ENCODE results near the gene ZNF48.

ZNF48 gene

GRCh38 chr16:30401768-30402425, 6.7 kb downstream of the ZNF48 start:
- H3K4me3 Mint-ChIP-seq, result peak overlapping the region; percentile 88
- peaks cover 12% of the 10 kb centered on the region for H3K36me3 Mint-ChIP-seq
- no peaks in the 10 kb centered on the region for H3K27me3 Mint-ChIP-seq
- ATAC-seq, result no peak
- peak overlapping the region; percentile 86 for H3K27ac Mint-ChIP-seq
- H3K9me3 Mint-ChIP-seq, result no peaks in the 10 kb centered on the region
- peaks cover 49% of the 10 kb centered on the region for H3K4me1 Mint-ChIP-seq

GRCh38 chr16:30406795-30407101, 11.5 kb downstream of the ZNF48 start:
- H3K27me3 Mint-ChIP-seq, result no peaks in the 10 kb centered on the region
- peak overlapping the region; percentile 82 for H3K27ac Mint-ChIP-seq
- H3K4me1 Mint-ChIP-seq, result peaks cover 44% of the 10 kb centered on the region
- peaks cover under 1% of the 10 kb centered on the region for H3K36me3 Mint-ChIP-seq
- no peaks in the 10 kb centered on the region for H3K9me3 Mint-ChIP-seq
- H3K4me3 Mint-ChIP-seq, result peak overlapping the region; percentile 97
- peak; percentile 49 for ATAC-seq

GRCh38 chr16:30407102-30407803, 12.0 kb downstream of the ZNF48 start, which contains the start of gene ZNF771:
TSS of gene ZNF771 (plus strand) at chr16:30407606. CDS start at chr16:30408054, 448 bp downstream.
- Mint-ChIP-seq H3K27me3 (no peaks in the 10 kb centered on the region), H3K36me3 (peaks cover 6% of the 10 kb centered on the region), H3K27ac (peak within 1 kb of the TSS; percentile 82), H3K4me1 (peaks cover 47% of the 10 kb centered on the region), H3K9me3 (no peaks in the 10 kb centered on the region), H3K4me3 (peak within 1 kb of the TSS; percentile 97)
- peak; percentile 96 for ATAC-seq

GRCh38 chr16:30407804-30408534, 12.7 kb downstream of the ZNF48 start:
- H3K4me1 Mint-ChIP-seq, result peaks cover 47% of the 10 kb centered on the region
- no peak for ATAC-seq
- H3K27ac Mint-ChIP-seq, result peak overlapping the region; percentile 82
- peak overlapping the region; percentile 97 for H3K4me3 Mint-ChIP-seq
- H3K36me3 Mint-ChIP-seq, result peaks cover 8% of the 10 kb centered on the region
- H3K27me3 Mint-ChIP-seq, result no peaks in the 10 kb centered on the region
- H3K9me3 Mint-ChIP-seq, result no peaks in the 10 kb centered on the region

GRCh38 chr16:30409125-30410060, 14.2 kb downstream of the ZNF48 start:
- Mint-ChIP-seq H3K27ac (peak overlapping the region; percentile 82), H3K4me1 (peaks cover 42% of the 10 kb centered on the region), H3K4me3 (peak overlapping the region; percentile 47), H3K27me3 (no peaks in the 10 kb centered on the region), H3K9me3 (no peaks in the 10 kb centered on the region), H3K36me3 (peaks cover 15% of the 10 kb centered on the region)
- ATAC-seq, result peak; percentile 78

- Mint-ChIP-seq H3K9me3 (no peaks in the 10 kb centered on the region), H3K4me3 (no peak overlapping the region), H3K27me3 (no peaks in the 10 kb centered on the region), H3K4me1 (peaks cover 43% of the 10 kb centered on the region), H3K27ac (no peak overlapping the region), H3K36me3 (peaks cover 15% of the 10 kb centered on the region)
- ATAC-seq, result no peak
These were observed 18.0 kb downstream of the ZNF48 start for GRCh38 chr16:30413112-30413806.

- peaks cover 42% of the 10 kb centered on the region for H3K4me1 Mint-ChIP-seq
- peaks cover 15% of the 10 kb centered on the region for H3K36me3 Mint-ChIP-seq
- no peaks in the 10 kb centered on the region for H3K9me3 Mint-ChIP-seq
- H3K27me3 Mint-ChIP-seq, result no peaks in the 10 kb centered on the region
- no peak overlapping the region for H3K4me3 Mint-ChIP-seq
- no peak overlapping the region for H3K27ac Mint-ChIP-seq
- ATAC-seq, result no peak
These were observed 18.9 kb downstream of the ZNF48 start for GRCh38 chr16:30414159-30414558.

- H3K9me3 Mint-ChIP-seq, result no peaks in the 10 kb centered on the region
- no peak for ATAC-seq
- no peaks in the 10 kb centered on the region for H3K27me3 Mint-ChIP-seq
- H3K4me3 Mint-ChIP-seq, result no peak overlapping the region
- H3K27ac Mint-ChIP-seq, result peak overlapping the region; percentile 10
- H3K36me3 Mint-ChIP-seq, result peaks cover 27% of the 10 kb centered on the region
- peaks cover 29% of the 10 kb centered on the region for H3K4me1 Mint-ChIP-seq
These were observed 20.9 kb downstream of the ZNF48 start for GRCh38 chr16:30416047-30416603.

- Mint-ChIP-seq H3K27ac (peak overlapping the region; percentile 70), H3K4me1 (peaks cover 28% of the 10 kb centered on the region), H3K27me3 (no peaks in the 10 kb centered on the region), H3K36me3 (peaks cover 32% of the 10 kb centered on the region), H3K4me3 (peak overlapping the region; percentile 26), H3K9me3 (no peaks in the 10 kb centered on the region)
- ATAC-seq, result no peak
These were observed 21.7 kb downstream of the ZNF48 start for GRCh38 chr16:30416624-30417528.

- Mint-ChIP-seq H3K4me1 (peaks cover 22% of the 10 kb centered on the region), H3K36me3 (peaks cover 29% of the 10 kb centered on the region), H3K27ac (peak overlapping the region; percentile 70), H3K9me3 (no peaks in the 10 kb centered on the region), H3K27me3 (no peaks in the 10 kb centered on the region), H3K4me3 (peak overlapping the region; percentile 78)
- ATAC-seq, result peak; percentile 93
These were observed 22.5 kb downstream of the ZNF48 start for GRCh38 chr16:30417529-30418349.

- H3K4me3 Mint-ChIP-seq, result peak overlapping the region; percentile 78
- H3K4me1 Mint-ChIP-seq, result peaks cover 22% of the 10 kb centered on the region
- ATAC-seq, result no peak
- H3K27ac Mint-ChIP-seq, result peak overlapping the region; percentile 70
- peaks cover 30% of the 10 kb centered on the region for H3K36me3 Mint-ChIP-seq
- H3K9me3 Mint-ChIP-seq, result no peaks in the 10 kb centered on the region
- no peaks in the 10 kb centered on the region for H3K27me3 Mint-ChIP-seq
These were observed 23.3 kb downstream of the ZNF48 start for GRCh38 chr16:30418350-30419181.

- no peak overlapping the region for H3K4me3 Mint-ChIP-seq
- H3K4me1 Mint-ChIP-seq, result peaks cover 25% of the 10 kb centered on the region
- H3K9me3 Mint-ChIP-seq, result no peaks in the 10 kb centered on the region
- H3K27me3 Mint-ChIP-seq, result no peaks in the 10 kb centered on the region
- ATAC-seq, result no peak
- peaks cover 39% of the 10 kb centered on the region for H3K36me3 Mint-ChIP-seq
- H3K27ac Mint-ChIP-seq, result no peak overlapping the region
These were observed 25.8 kb downstream of the ZNF48 start for GRCh38 chr16:30421010-30421409.
